Caco-2 (cell line): ENCODE data around the gene ADAMTSL1. TPM values are rescaled to one million over a fixed set of nuclear protein-coding genes. Genes with fewer than 3 reads are reported as not detected.

Experiments used
- BruUV-seq: library from RNA; stranded (reverse); fragments of 400-500 nt; replicated peaks from 2 replicates; lab custom pipeline; 2021; lab: Mats Ljungman, UMichigan
- CTCF ChIA-PET: fragments of 300-600 bp; sonication (Branson Sonifier 250); formaldehyde crosslinking; loops from one replicate; lab custom pipeline; 2022; ENCODE audit warnings: antibody characterized with exemption; lab: Charles Lee
- POLR2A ChIA-PET: fragments of 300-600 bp; sonication (Branson Sonifier 250); formaldehyde crosslinking; loops from one replicate; lab custom pipeline; 2022; ENCODE audit warnings: antibody characterized with exemption; lab: Charles Lee
- DNase-seq, 2 experiments: peaks; one replicate each; pipeline versions ENCODE4 v3.0.0 to v3.0.0-alpha.2; 2020 to 2022
- H3K27me3 ChIP-seq: replicated peaks from 2 replicates; pipeline ENCODE4 v1.6.0; 2011; ENCODE audit warnings: low read length; ENCODE audit not compliant: control insufficient read depth, insufficient read depth
- H3K36me3 ChIP-seq: 2 replicates; pipeline ENCODE4 v1.5.1; 2011; ENCODE audit warnings: low read length; ENCODE audit not compliant: control insufficient read depth, insufficient read depth
- H3K4me1 ChIP-seq: fragments of 250-450 bp; sonication (Bioruptor Pico); 2 replicates; pipeline ENCODE4 v1.5.1; 2020; ENCODE audit warnings: mild to moderate bottlenecking
- H3K4me3 ChIP-seq: 2 replicates; pipeline ENCODE4 v1.5.1; 2011; ENCODE audit warnings: low read depth, mild to moderate bottlenecking, control low read depth, low read length
- H3K9me3 ChIP-seq: fragments of 250-450 bp; sonication (Bioruptor Pico); 2 replicates; pipeline ENCODE4 v1.5.1; 2020; ENCODE audit warnings: mild to moderate bottlenecking, moderate library complexity
- H3K27ac Mint-ChIP-seq: one replicate; pipeline ENCODE4 v1.8.0; 2022; ENCODE audit warnings: mixed read lengths; ENCODE audit not compliant: unreplicated experiment
- H3K27me3 Mint-ChIP-seq: one replicate; pipeline ENCODE4 v1.8.0; 2022; ENCODE audit warnings: mixed read lengths; ENCODE audit not compliant: insufficient read depth, unreplicated experiment
- H3K36me3 Mint-ChIP-seq: one replicate; pipeline ENCODE4 v1.8.0; 2022; ENCODE audit warnings: mild to moderate bottlenecking, mixed read lengths; ENCODE audit not compliant: insufficient read depth, unreplicated experiment
- H3K4me1 Mint-ChIP-seq: one replicate; pipeline ENCODE4 v1.8.0; 2022; ENCODE audit warnings: low read depth, mixed read lengths; ENCODE audit not compliant: unreplicated experiment
- H3K4me3 Mint-ChIP-seq: one replicate; pipeline ENCODE4 v1.8.0; 2022; ENCODE audit warnings: mild to moderate bottlenecking, moderate library complexity, mixed read lengths; ENCODE audit not compliant: unreplicated experiment
- H3K9me3 Mint-ChIP-seq: one replicate; pipeline ENCODE4 v1.8.0; 2022; ENCODE audit warnings: mixed read lengths; ENCODE audit not compliant: unreplicated experiment
- intact Hi-C: fragments of 100-400 bp; cut with micrococcal nuclease; formaldehyde crosslinking; loops from one replicate; pipeline ENCODE4 v1.10.0; 2022; ENCODE audit not compliant: unreplicated experiment
- total RNA-seq: library from RNA; stranded (reverse); gene quantifications from 2 replicates; pipeline ENCODE4 v1.2.3, GENCODE V29; 2022
- TF ChIP-seq, protein P1 (sequence below), 2 experiments: fragments of 200-600 bp in 1 of 2; IDR thresholded peaks; 1 replicate in 1 of 2; 2 replicates in 1 of 2; pipeline versions ENCODE4 v1.5.1 to v1.8.0; 2011 to 2022; ENCODE audit warnings: antibody characterized with exemption in 1 of 2, control low read depth in 1 of 2, inconsistent platforms in 1 of 2, low read depth in 1 of 2, low read length in 1 of 2, mild to moderate bottlenecking in 1 of 2, moderate library complexity in 1 of 2; ENCODE audit not compliant: insufficient read depth in 1 of 2, severe bottlenecking in 1 of 2, unreplicated experiment in 1 of 2

ADAMTSL1 gene
- total RNA-seq, 1 experiment from 2014 or later, result not detected

DNA sequence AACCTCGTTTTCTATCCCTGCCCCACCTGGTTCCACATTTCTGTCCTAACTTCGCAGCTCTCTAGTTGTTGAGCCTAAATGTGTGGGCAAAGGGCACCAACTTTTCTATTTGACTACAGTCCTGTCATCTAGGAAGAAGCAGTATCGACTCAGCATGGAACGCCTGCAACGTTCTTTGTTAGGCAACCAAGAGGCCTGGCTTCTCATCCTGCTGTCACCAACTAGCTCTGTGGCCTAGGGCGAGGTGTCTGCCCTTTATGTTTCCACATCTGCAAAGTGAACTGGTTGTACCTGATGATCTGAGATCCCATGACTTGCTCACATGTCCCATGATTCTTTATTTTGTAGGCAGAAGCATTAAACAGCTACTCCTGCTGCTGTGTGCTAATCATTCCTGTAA, 248.9 kb downstream of the ADAMTSL1 start:
- intact Hi-C loops, result no loop called here
- DNase-seq, result no peak
- Mint-ChIP-seq H3K27me3 (peaks cover 7% of the 10 kb centered on the region), H3K27ac (no peak overlapping the region), H3K4me3 (no peak overlapping the region), H3K9me3 (no peaks in the 10 kb centered on the region), H3K36me3 (no peaks in the 10 kb centered on the region), H3K4me1 (no peaks in the 10 kb centered on the region)
- TF ChIP-seq, protein P1, sequence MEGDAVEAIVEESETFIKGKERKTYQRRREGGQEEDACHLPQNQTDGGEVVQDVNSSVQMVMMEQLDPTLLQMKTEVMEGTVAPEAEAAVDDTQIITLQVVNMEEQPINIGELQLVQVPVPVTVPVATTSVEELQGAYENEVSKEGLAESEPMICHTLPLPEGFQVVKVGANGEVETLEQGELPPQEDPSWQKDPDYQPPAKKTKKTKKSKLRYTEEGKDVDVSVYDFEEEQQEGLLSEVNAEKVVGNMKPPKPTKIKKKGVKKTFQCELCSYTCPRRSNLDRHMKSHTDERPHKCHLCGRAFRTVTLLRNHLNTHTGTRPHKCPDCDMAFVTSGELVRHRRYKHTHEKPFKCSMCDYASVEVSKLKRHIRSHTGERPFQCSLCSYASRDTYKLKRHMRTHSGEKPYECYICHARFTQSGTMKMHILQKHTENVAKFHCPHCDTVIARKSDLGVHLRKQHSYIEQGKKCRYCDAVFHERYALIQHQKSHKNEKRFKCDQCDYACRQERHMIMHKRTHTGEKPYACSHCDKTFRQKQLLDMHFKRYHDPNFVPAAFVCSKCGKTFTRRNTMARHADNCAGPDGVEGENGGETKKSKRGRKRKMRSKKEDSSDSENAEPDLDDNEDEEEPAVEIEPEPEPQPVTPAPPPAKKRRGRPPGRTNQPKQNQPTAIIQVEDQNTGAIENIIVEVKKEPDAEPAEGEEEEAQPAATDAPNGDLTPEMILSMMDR (IDR thresholded peaks at IDR 0.05; ENCODE audit: insufficient read depth in 1 of 2, low read depth in 1 of 2, low read length in 1 of 2, severe bottlenecking in 1 of 2, unreplicated experiment in 1 of 2), result no peak
- BruUV-seq, result no TSS peak
- no peaks in the 10 kb centered on the region for H3K4me1 ChIP-seq
- ChIA-PET POLR2A (no interaction called here), CTCF (interaction anchor here (0.6 kb wide), 1 partner anchor 307 kb away, joined by 3 read pairs; no protein-coding TSS in a partner anchor)
- H3K4me3 ChIP-seq, result no peak overlapping the region
- no peaks in the 10 kb centered on the region for H3K36me3 ChIP-seq
- H3K27me3 ChIP-seq, result no peaks in the 10 kb centered on the region
- no peaks in the 10 kb centered on the region for H3K9me3 ChIP-seq

DNA sequence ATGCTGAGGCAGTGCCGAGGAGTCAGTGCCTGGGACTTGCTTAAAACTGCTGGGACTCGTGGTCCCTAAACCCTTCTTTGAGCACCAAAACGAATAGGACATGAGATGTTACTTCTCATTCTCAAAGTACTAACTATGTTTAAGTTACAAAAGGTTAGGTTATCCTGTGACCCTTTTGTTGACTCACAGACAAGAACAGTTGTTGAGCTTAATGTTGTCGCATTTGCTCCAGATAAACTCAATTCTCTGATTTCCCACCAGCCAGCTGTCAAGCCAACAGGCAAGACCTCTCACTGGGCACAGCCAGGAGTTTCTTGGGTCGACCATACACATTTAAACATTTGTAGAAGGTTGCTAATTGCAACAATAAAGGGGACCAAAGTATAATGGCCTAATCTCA, 249.4 kb downstream of the ADAMTSL1 start:
- intact Hi-C loops, result no loop called here
- Mint-ChIP-seq H3K9me3 (no peaks in the 10 kb centered on the region), H3K27ac (no peak overlapping the region), H3K36me3 (no peaks in the 10 kb centered on the region), H3K27me3 (peaks cover 4% of the 10 kb centered on the region), H3K4me3 (no peak overlapping the region), H3K4me1 (no peaks in the 10 kb centered on the region)
- no peak overlapping the region for H3K4me3 ChIP-seq
- H3K9me3 ChIP-seq, result no peaks in the 10 kb centered on the region
- no peak for DNase-seq
- H3K36me3 ChIP-seq, result no peaks in the 10 kb centered on the region
- TF ChIP-seq, protein P1 (IDR thresholded peaks at IDR 0.05; ENCODE audit: insufficient read depth in 1 of 2, low read depth in 1 of 2, low read length in 1 of 2, severe bottlenecking in 1 of 2, unreplicated experiment in 1 of 2), result no peak
- no peaks in the 10 kb centered on the region for H3K4me1 ChIP-seq
- H3K27me3 ChIP-seq, result no peaks in the 10 kb centered on the region
- CTCF ChIA-PET, result interaction anchor here (0.6 kb wide), 1 partner anchor 308 kb away, joined by 3 read pairs; no protein-coding TSS in a partner anchor
- POLR2A ChIA-PET, result no interaction called here
- BruUV-seq, result no TSS peak

DNA sequence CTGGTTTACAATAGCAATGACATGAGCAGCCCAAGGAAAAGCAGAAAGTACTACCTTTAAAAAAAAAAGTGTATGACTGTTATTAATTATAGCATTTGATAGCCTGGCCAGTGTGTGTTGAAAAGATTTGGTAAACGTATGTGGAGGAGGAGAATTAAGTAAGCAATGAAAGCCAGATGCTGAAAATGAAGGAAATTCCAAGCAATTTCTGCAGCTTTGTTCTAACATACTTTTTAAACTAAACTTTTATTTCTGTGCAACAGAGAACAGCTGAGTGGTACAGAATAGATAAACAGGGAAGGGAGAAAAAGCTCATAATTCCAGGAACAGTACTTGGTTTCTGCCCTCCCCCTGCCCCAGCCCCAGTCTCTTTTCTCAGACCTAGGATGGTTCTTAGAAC, 252.6 kb downstream of the ADAMTSL1 start:
- H3K9me3 Mint-ChIP-seq, result no peaks in the 10 kb centered on the region
- H3K36me3 Mint-ChIP-seq, result no peaks in the 10 kb centered on the region
- no peaks in the 10 kb centered on the region for H3K36me3 ChIP-seq
- H3K27ac Mint-ChIP-seq, result no peak overlapping the region
- H3K9me3 ChIP-seq, result no peaks in the 10 kb centered on the region
- no peaks in the 10 kb centered on the region for H3K27me3 ChIP-seq
- TF ChIP-seq, protein P1 (IDR thresholded peaks at IDR 0.05; ENCODE audit: insufficient read depth in 1 of 2, low read depth in 1 of 2, low read length in 1 of 2, severe bottlenecking in 1 of 2, unreplicated experiment in 1 of 2), result no peak
- peaks cover 4% of the 10 kb centered on the region for H3K27me3 Mint-ChIP-seq
- no peaks in the 10 kb centered on the region for H3K4me1 ChIP-seq
- intact Hi-C loops, result no loop called here
- no peak overlapping the region for H3K4me3 Mint-ChIP-seq
- ChIA-PET POLR2A (no interaction called here), CTCF (no interaction called here)
- H3K4me1 Mint-ChIP-seq, result no peaks in the 10 kb centered on the region
- no TSS peak for BruUV-seq
- DNase-seq, result no peak
- H3K4me3 ChIP-seq, result no peak overlapping the region
